Measurements from ENCODE around the gene PRR23E. TPM values are rescaled to one million over a fixed set of nuclear protein-coding genes. Genes with fewer than 3 reads are reported as not detected.

The PRR23E gene
- total RNA-seq, 1 donor from 2014 or later = not detected

DNA sequence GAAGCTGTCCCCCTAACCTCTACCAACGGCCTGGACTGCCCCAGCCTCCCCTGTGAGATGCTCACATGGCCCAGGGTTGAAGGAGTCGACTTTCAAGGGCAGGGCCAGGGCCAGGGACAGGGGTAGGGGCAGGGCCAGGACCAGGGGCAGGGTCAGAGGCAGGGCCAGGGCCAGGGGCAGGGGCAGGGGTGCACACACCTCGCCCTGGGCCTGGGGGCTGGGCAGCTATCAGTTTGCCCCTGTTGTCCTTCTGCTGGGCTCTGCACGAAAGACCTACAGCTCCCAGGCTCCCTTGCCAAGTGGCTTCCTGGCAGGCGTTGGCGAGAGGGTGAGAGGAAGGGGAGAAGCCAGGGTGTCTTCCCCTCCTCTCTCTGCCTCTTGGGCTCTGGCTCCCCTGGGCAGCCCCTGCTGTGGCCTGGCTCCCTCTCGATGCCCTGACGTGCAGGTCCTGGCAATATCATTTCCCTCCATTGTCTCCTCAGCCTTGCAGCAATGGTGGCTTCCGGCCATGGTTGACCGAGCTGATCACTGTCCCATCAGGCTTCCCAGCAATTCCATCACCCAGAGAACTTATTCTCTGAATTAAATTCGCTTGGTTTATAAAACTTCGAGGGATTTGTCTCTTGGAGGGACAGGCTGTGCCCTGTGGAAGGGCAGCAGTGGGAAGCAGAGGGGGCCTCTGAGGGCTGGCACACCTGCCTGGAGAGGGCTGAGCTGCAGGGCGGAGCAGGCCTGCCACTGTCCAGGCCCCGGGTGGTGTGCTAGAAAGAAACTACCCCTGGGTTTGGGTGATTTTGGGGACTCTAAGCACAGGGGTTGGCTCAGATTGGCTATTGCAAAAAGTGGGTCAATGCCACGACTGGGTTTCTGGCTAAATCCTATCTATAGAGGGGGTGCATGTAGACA is 13.9 kb downstream of the PRR23E start:
- Histone ChIP-seq H3K36me3 (ENCODE audit: control insufficient read depth in 3 of 3, insufficient read depth in 3 of 3, low read length in 3 of 3) (no peaks in the 10 kb centered on the region), H3K9me3 (ENCODE audit: control insufficient read depth in 3 of 3, low read length in 3 of 3) (peaks cover 0 to 4% (median 0%) of the 10 kb centered on the region in 3 donors), H3K4me1 (ENCODE audit: control insufficient read depth in 3 of 3, insufficient read depth in 3 of 3, low read length in 3 of 3) (no peaks in the 10 kb centered on the region), H3K9ac (ENCODE audit: low read depth in 1 of 3, low read length in 3 of 3) (no peak overlapping the region), H3K27ac (ENCODE audit: low read depth, low read length) (no peak overlapping the region), H3K27me3 (ENCODE audit: control insufficient read depth in 3 of 3, insufficient read depth in 3 of 3, low read length in 3 of 3) (peaks cover 0 to 13% (median 7%) of the 10 kb centered on the region in 3 donors), H3K4me3 (ENCODE audit: low read length in 3 of 3) (no peak overlapping the region)

DNA sequence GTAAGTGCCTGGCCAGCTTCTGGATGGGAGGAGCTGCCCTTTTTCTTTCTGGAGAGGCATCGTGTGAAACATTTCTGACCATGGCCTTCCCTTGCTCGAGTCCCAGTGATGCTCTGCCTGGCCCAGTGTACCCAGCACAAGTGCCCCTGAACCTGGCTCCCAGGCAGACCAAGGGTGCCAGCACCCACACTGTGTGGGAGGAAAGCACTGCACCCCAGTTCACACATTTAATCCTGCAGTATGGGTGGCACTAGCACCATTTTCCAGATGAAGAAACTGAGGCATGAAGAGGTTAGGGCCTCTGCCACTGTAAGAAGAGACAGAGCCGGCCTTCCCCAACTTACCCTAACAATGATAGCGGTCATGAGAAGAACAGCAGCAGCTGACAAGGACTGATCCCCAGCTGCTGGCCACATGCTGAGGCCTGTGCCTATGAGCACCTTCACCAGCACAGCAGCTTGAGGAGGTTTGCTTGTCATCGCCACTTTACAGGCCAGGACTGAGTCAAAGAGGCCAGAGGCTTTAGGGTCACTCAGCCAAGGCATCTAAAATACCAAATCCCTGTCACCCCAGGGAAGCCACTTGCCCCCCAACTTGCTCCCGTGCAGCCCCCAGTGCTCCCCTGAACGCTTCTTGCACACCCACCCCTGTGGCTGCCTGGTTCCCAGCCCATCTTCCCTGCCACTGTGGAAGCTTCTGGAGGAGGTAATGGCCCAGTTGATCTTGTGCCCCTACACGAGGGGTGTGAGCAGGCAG is 15.0 kb downstream of the PRR23E start:
- Histone ChIP-seq H3K9ac (ENCODE audit: low read depth in 1 of 3, low read length in 3 of 3) (no peak overlapping the region), H3K4me3 (ENCODE audit: low read length in 3 of 3) (no peak overlapping the region), H3K27me3 (ENCODE audit: control insufficient read depth in 3 of 3, insufficient read depth in 3 of 3, low read length in 3 of 3) (peaks cover 0 to 13% (median 7%) of the 10 kb centered on the region in 3 donors)

DNA sequence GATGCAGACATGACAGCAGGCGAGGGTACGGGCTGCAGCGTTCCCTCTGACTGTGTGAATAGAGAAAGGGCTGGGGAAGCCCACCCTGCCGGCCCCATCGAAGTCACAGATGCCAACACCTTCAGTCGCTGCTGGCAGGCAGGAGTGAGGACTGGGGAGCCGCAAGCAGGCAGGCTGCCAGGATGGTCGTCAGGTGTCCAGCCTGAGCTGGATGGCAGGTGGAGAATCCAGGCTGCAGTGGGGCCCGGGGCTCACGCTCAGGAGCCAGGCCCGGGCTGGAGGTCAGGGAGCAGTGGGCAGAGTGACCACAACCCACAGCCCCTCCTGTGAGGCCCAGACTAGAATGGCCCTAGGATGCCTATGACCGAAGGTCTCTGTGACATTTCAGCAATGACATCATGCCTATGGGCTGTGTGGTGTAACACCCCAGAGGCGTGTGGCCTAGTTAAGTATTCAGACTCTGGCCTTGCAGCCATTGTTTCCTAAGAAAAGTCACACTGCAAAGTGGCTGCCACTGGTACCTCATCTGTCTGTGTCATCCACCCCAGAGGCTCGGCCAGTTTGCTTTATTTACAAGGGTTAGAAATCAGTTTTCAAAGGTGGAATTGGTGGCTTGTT is 15.7 kb downstream of the PRR23E start:
- H3K36me3 ChIP-seq (ENCODE audit: control insufficient read depth in 3 of 3, insufficient read depth in 3 of 3, low read length in 3 of 3) = no peaks in the 10 kb centered on the region
- H3K4me1 ChIP-seq (ENCODE audit: control insufficient read depth in 3 of 3, insufficient read depth in 3 of 3, low read length in 3 of 3) = no peaks in the 10 kb centered on the region
- no peaks in the 10 kb centered on the region for H3K9me3 ChIP-seq (ENCODE audit: control insufficient read depth in 3 of 3, low read length in 3 of 3)
- H3K27ac ChIP-seq (ENCODE audit: low read depth, low read length) = no peak overlapping the region
- peaks cover 0 to 14% (median 7%) of the 10 kb centered on the region in 3 donors for H3K27me3 ChIP-seq (ENCODE audit: control insufficient read depth in 3 of 3, insufficient read depth in 3 of 3, low read length in 3 of 3)
- no peak overlapping the region for H3K9ac ChIP-seq (ENCODE audit: low read depth in 1 of 3, low read length in 3 of 3)
- no peak overlapping the region for H3K4me3 ChIP-seq (ENCODE audit: low read length in 3 of 3)

More for the DNA sequence above, 15.0 kb downstream of the PRR23E start:
- H3K9me3 ChIP-seq (ENCODE audit: control insufficient read depth in 3 of 3, low read length in 3 of 3) = no peaks in the 10 kb centered on the region
- H3K4me1 ChIP-seq (ENCODE audit: control insufficient read depth in 3 of 3, insufficient read depth in 3 of 3, low read length in 3 of 3) = no peaks in the 10 kb centered on the region
- no peak overlapping the region for H3K27ac ChIP-seq (ENCODE audit: low read depth, low read length)
- no peaks in the 10 kb centered on the region for H3K36me3 ChIP-seq (ENCODE audit: control insufficient read depth in 3 of 3, insufficient read depth in 3 of 3, low read length in 3 of 3)

DNA sequence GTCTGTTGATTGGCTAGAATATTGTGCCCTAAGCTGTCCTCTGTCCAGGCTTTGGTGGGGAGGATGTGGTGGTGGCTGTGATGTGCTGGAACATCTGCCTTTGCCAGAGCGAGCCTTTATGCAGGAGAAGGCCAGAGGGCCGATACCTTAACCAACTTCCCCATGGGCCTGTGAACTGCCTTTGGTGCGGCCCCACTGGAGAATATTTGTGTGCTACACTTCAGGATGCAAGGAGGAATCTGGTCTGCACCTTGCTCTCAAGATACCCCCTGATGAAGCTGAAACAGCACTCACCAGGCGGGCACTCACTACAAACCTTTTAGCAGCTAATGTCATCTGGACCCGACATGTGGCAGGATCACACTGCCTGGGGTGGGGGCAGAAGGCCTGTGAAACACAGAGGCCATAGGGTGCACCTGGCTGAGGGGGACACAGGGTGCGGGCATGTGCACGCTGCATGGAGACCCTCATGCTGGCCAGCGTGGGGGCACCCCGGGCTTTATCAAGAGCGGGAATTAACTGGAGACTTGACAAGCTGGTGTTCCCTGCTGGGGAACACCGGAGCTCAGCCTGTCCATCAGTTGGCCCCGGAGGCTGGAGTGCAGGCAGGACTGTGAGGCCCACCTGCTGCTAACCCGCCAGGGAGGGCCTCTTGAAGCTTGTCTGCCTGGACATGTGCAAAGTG is 16.4 kb downstream of the PRR23E start:
- H3K27ac ChIP-seq (ENCODE audit: low read depth, low read length) = no peak overlapping the region
- no peaks in the 10 kb centered on the region for H3K4me1 ChIP-seq (ENCODE audit: control insufficient read depth in 3 of 3, insufficient read depth in 3 of 3, low read length in 3 of 3)
- H3K9ac ChIP-seq (ENCODE audit: low read depth in 1 of 3, low read length in 3 of 3) = no peak overlapping the region
- H3K27me3 ChIP-seq (ENCODE audit: control insufficient read depth in 3 of 3, insufficient read depth in 3 of 3, low read length in 3 of 3) = peaks cover 0 to 16% (median 7%) of the 10 kb centered on the region in 3 donors
- H3K4me3 ChIP-seq (ENCODE audit: low read length in 3 of 3) = no peak overlapping the region
- H3K9me3 ChIP-seq (ENCODE audit: control insufficient read depth in 3 of 3, low read length in 3 of 3) = no peaks in the 10 kb centered on the region
- H3K36me3 ChIP-seq (ENCODE audit: control insufficient read depth in 3 of 3, insufficient read depth in 3 of 3, low read length in 3 of 3) = no peaks in the 10 kb centered on the region

DNA sequence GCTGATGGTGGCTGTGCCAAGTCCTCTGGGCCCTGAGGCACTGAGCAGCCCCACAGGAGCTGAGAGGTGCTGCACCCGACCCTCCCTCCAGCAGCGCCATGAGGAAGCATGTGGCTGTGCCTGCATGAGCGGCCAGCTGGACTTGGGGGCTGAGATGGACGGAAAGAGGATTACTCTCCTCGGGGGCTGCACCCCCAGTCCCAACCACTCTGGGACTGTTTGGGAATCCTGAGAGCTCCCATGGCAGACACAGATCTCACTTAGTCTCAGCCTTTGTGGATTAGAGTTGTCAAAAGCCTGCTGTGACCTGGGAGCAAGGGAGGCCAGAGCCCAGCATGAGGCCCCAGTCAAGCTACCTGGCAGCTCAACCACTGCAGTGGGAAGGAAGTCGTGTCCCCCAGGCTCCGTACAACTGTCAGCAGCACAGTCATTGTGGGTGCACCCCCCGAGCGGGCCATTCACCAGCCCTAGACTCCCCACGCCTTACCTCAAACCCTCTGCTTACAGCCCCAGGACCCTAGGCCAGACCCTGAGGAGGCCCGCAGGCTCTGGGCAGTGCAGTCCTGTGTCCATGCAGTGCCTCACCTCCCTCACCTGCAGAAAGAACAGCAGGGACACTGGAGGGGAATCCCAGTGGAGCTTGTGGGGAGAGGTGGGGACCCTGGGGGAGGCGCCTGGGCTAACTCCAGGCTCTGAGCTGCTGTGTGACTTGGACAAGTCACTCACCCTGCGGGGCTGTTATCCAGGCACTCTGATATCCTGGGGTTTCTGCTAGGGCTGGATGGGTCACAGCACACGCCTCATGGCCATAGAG is 17.1 kb downstream of the PRR23E start:
- H3K9ac ChIP-seq (ENCODE audit: low read depth in 1 of 3, low read length in 3 of 3) = no peak overlapping the region
- peaks cover 0 to 16% (median 7%) of the 10 kb centered on the region in 3 donors for H3K27me3 ChIP-seq (ENCODE audit: control insufficient read depth in 3 of 3, insufficient read depth in 3 of 3, low read length in 3 of 3)
- H3K36me3 ChIP-seq (ENCODE audit: control insufficient read depth in 3 of 3, insufficient read depth in 3 of 3, low read length in 3 of 3) = no peaks in the 10 kb centered on the region
- H3K9me3 ChIP-seq (ENCODE audit: control insufficient read depth in 3 of 3, low read length in 3 of 3) = no peaks in the 10 kb centered on the region
- H3K4me1 ChIP-seq (ENCODE audit: control insufficient read depth in 3 of 3, insufficient read depth in 3 of 3, low read length in 3 of 3) = no peaks in the 10 kb centered on the region
- H3K4me3 ChIP-seq (ENCODE audit: low read length in 3 of 3) = no peak overlapping the region
- no peak overlapping the region for H3K27ac ChIP-seq (ENCODE audit: low read depth, low read length)

GRCh38 chr3:127210654-127210943 is 17.7 kb downstream of the PRR23E start:
- Histone ChIP-seq H3K9ac (ENCODE audit: low read depth in 1 of 3, low read length in 3 of 3) (no peak overlapping the region), H3K36me3 (ENCODE audit: control insufficient read depth in 3 of 3, insufficient read depth in 3 of 3, low read length in 3 of 3) (no peaks in the 10 kb centered on the region), H3K4me3 (ENCODE audit: low read length in 3 of 3) (no peak overlapping the region), H3K4me1 (ENCODE audit: control insufficient read depth in 3 of 3, insufficient read depth in 3 of 3, low read length in 3 of 3) (no peaks in the 10 kb centered on the region), H3K9me3 (ENCODE audit: control insufficient read depth in 3 of 3, low read length in 3 of 3) (no peaks in the 10 kb centered on the region), H3K27ac (ENCODE audit: low read depth, low read length) (no peak overlapping the region), H3K27me3 (ENCODE audit: control insufficient read depth in 3 of 3, insufficient read depth in 3 of 3, low read length in 3 of 3) (peaks cover 0 to 16% (median 7%) of the 10 kb centered on the region in 3 donors)

GRCh38 chr3:127211118-127212060 is 18.5 kb downstream of the PRR23E start:
- Histone ChIP-seq H3K4me1 (ENCODE audit: control insufficient read depth in 3 of 3, insufficient read depth in 3 of 3, low read length in 3 of 3) (no peaks in the 10 kb centered on the region), H3K9ac (ENCODE audit: low read depth in 1 of 3, low read length in 3 of 3) (no peak overlapping the region), H3K27me3 (ENCODE audit: control insufficient read depth in 3 of 3, insufficient read depth in 3 of 3, low read length in 3 of 3) (peaks cover under 1 to 14% (median 7%) of the 10 kb centered on the region in 3 donors), H3K4me3 (ENCODE audit: low read length in 3 of 3) (no peak overlapping the region), H3K27ac (ENCODE audit: low read depth, low read length) (no peak overlapping the region), H3K9me3 (ENCODE audit: control insufficient read depth in 3 of 3, low read length in 3 of 3) (no peaks in the 10 kb centered on the region), H3K36me3 (ENCODE audit: control insufficient read depth in 3 of 3, insufficient read depth in 3 of 3, low read length in 3 of 3) (no peaks in the 10 kb centered on the region)

DNA sequence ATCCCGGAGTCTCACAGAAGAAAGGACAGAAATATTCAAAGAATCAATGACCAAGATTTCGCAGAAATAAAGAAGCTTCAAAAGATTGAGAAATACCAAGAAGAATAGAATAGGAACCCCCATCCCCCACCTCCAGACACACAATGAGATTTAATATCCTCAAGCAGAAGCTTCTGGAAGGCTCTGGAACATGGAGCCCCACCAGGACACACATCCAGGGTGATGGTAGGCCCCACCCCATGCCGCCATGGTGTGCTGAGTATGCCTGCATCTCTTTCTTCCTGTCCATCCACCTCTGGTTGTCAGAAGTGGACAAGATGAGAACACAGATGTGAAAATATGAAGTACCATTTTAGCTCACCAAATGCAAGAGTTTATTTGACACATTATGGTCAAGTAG is 19.3 kb downstream of the PRR23E start:
- no peaks in the 10 kb centered on the region for H3K9me3 ChIP-seq (ENCODE audit: control insufficient read depth in 3 of 3, low read length in 3 of 3)
- no peak overlapping the region for H3K9ac ChIP-seq (ENCODE audit: low read depth in 1 of 3, low read length in 3 of 3)
- H3K4me3 ChIP-seq (ENCODE audit: low read length in 3 of 3) = no peak overlapping the region
- no peaks in the 10 kb centered on the region for H3K36me3 ChIP-seq (ENCODE audit: control insufficient read depth in 3 of 3, insufficient read depth in 3 of 3, low read length in 3 of 3)
- peaks cover 0 to 4% (median 3%) of the 10 kb centered on the region in 3 donors for H3K4me1 ChIP-seq (ENCODE audit: control insufficient read depth in 3 of 3, insufficient read depth in 3 of 3, low read length in 3 of 3)
- H3K27ac ChIP-seq (ENCODE audit: low read depth, low read length) = no peak overlapping the region
- peaks cover 3 to 17% (median 6%) of the 10 kb centered on the region in 3 donors for H3K27me3 ChIP-seq (ENCODE audit: control insufficient read depth in 3 of 3, insufficient read depth in 3 of 3, low read length in 3 of 3)
